ENCODE data around the gene SULT1E1. TPM values are rescaled to one million over a fixed set of nuclear protein-coding genes. Genes with fewer than 3 reads are reported as not detected.

SULT1E1 gene, protein sequence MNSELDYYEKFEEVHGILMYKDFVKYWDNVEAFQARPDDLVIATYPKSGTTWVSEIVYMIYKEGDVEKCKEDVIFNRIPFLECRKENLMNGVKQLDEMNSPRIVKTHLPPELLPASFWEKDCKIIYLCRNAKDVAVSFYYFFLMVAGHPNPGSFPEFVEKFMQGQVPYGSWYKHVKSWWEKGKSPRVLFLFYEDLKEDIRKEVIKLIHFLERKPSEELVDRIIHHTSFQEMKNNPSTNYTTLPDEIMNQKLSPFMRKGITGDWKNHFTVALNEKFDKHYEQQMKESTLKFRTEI
- not detected in 2 replicates for total RNA-seq (2014; rRNA removed; shearing (Covaris generic))

GRCh38 chr4:69860052-69860451 is at the start of gene SULT1E1:
SULT1E1 (minus strand) TSS chr4:69860145; CDS start chr4:69857644, 2,501 bp downstream.
- no peak for DNase-seq (ENCODE audit: low read depth)

- no peak for DNase-seq (ENCODE audit: low read depth)
These were observed 49.2 kb upstream of the SULT1E1 start for GRCh38 chr4:69909195-69909594.

DNA sequence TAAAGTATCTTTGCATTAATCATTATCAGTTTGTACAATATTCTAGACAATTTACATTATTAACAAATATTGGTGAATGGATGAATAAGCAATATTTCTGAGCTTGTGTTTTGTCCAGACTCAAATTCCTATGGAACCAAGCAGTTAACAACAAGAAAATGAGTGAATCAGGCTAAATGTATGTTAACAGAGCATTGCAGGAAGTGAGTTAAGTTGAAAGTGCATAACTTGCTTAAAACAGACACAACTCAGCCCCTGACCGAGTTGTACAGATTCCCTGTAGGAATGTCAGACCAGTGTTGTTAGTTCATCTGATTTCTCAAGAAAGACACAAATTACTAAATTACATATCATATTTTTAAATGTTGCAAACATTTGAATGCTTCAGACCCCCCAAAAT is 47.2 kb upstream of the SULT1E1 start:
- no peak for DNase-seq (ENCODE audit: low read depth)

GRCh38 chr4:69896530-69897116 is 36.7 kb upstream of the SULT1E1 start:
- DNase-seq (ENCODE audit: low read depth), result no peak

DNA sequence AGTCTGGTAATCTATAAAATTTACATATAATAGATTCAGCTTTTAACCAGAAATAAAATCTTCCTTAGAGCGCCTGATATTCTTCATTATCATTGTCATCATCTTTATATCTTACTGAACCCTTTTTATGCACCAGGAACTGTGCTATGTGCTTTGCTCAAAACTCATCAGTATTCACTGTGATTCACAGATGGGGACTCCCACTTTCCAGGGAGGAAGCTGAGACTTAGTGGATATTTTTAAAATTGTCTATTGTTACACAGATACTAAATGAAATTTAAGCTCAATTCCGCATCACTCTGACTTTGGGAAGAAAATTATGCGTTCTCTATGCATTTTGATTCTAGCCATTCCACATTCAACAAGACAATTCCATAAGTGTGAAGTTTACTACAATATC is 34.8 kb upstream of the SULT1E1 start:
- DNase-seq (ENCODE audit: low read depth), result no peak

DNA sequence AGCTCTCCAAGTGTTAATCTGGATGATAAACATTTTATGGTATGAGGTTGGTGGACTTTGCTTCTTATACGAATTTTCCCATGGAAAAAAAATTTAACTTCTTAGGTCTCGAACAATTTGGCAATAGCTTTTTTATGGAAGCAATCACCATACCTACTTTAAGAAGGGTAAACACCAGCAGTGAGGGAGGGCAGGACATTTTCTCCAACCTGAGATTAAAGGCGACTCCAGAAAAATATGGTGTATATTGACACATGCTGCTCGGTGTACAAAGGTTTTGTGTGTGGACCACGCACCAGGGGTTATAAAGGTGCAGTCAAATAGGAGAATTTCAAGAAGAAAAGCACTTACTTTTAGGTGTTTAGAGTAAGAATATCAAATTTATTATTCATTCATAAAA is 34.2 kb upstream of the SULT1E1 start:
- no peak for DNase-seq (ENCODE audit: low read depth)

DNA sequence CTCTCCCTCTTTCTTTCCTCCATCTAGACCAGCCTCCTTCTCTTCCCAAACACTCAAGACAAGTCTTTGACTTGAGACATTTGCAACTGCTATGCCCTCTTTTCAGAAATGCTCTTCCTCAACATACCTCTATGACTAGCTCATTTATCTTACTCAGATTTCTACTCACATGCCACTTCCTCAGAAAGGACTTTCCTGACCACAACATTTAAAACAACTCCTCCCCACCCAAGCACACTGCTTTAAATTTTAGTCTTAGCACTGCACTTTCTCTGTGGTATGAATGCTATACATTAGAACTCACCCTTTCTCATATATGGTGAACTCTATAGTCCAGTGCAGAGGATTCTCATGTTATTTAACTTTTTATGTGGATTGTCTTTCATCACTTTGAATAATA is 28.4 kb upstream of the SULT1E1 start:
- no peak for DNase-seq (ENCODE audit: low read depth)

GRCh38 chr4:69882150-69882549 is 22.2 kb upstream of the SULT1E1 start:
- DNase-seq (ENCODE audit: low read depth), result no peak

GRCh38 chr4:69881173-69881773 is 21.3 kb upstream of the SULT1E1 start:
- DNase-seq (ENCODE audit: low read depth), result peak; percentile 4

DNA sequence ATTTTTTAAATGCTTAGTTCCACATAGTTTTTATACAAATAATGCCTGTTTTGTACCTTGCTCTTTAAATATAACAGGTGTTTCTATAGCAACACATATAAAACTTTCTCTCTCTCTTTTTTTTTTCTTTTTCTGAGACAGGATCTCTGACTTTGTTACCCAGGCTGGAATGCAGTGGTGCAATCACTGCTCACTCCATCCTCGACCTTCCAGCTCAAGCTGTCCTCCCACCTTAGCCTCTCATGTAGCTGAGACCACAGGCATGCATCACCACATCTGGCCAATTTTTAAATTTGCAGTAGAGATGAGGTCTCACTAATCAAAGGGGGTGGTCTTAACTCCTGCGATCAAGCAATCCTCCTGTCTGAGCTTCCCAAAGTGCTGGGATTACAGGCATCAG is 18.3 kb upstream of the SULT1E1 start:
- DNase-seq (ENCODE audit: low read depth), result no peak

- DNase-seq (ENCODE audit: low read depth), result no peak
These were observed 17.5 kb upstream of the SULT1E1 start for GRCh38 chr4:69877453-69877852.

DNA sequence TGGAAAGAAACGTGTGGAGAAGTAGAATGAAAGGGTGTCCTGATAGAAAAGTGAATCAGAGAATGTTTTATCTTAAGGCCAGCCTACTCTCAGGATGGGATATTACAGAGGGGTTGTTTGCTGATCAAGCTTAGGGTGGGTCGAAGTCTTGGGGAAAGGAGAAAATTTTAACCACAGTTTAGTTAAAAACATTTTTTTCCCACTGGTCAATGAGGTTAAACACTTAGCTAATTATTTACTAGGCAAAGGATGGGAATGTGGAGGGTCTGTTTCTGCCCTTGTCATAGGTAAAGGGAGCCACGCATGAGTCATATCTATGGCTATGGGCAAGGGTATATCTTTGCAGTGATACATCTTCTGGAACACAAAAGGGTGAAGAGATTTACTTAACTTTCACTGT is 16.1 kb upstream of the SULT1E1 start:
- no peak for DNase-seq (ENCODE audit: low read depth)

DNA sequence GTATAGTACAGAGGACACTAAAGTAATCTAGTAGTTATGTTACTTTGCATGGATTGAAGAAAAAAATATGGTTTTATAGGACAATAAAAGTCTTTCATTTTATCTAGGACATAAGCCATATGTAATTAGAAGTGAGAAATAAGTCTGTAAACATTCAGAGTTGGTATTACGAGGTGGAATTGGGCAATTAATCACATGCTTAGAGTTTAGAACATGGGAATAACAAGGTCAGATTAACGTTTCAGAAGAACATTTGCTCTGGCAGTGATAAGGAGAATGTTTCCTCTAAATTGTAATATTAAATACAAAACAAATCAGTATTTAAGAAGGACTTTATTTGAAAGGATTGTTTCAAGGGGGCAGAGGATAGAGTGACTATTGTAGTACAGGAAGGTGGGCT is 15.6 kb upstream of the SULT1E1 start:
- no peak for DNase-seq (ENCODE audit: low read depth)

- no peak for DNase-seq (ENCODE audit: low read depth)
These were observed 14.6 kb upstream of the SULT1E1 start for GRCh38 chr4:69874507-69874906.

DNA sequence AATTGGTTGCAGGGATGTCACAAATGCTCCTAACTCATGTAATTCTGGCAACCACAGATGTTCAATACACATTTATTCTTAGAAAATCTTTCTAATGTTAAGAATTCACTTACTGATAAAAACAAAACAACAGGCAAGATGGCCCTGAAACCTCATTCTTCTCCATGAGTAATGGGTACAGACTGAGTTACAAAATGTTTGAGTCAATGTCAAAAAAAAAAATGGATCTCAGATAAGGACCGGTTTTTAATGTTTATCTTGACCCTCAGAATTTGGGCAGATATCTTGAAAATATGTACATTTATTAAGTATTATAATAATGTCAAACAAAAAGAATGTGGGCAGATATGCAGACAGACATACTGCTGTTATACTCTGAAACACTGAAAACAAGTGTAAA is 1.8 kb upstream of the SULT1E1 start:
- DNase-seq (ENCODE audit: low read depth), result no peak

DNA sequence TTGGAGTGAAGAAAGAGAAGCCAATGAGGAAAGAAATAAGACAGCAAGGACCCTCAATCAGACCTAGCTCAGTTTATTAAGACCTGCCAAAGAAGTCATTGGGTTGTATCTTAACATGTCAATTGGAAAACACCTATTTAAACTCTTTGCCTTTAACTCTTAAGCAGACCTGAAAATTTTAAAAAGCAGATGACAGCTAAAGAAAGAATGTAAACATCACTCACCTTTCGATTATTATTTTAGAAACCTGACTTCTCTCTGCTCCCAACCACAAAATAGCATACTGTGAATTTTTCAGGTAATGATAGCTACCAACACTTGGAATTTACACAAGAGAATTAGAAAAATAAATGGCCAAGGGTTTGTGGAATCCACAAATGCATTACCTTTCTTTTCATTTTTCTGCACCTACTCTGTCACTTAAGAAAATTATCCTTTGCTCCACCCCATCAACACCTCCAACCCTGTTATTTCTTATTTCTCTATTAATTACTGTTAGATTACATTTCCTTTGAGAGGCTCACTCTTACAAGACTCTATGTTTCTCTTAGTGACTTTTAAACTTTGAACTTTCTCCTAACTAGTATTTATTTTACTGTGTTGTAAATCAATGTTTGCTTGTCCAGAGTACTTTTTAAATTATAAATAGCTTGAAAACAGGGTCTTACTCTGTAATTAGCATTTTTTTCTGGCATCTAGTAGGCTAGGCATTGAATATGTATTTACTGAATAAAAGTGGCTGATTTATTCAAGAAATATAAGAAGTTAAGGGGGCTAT is 765 bp upstream of the SULT1E1 start:
- no peak for DNase-seq (ENCODE audit: low read depth)

- no peak for DNase-seq (ENCODE audit: low read depth)
These were observed 732 bp downstream of the SULT1E1 start for GRCh38 chr4:69859140-69859685.

DNA sequence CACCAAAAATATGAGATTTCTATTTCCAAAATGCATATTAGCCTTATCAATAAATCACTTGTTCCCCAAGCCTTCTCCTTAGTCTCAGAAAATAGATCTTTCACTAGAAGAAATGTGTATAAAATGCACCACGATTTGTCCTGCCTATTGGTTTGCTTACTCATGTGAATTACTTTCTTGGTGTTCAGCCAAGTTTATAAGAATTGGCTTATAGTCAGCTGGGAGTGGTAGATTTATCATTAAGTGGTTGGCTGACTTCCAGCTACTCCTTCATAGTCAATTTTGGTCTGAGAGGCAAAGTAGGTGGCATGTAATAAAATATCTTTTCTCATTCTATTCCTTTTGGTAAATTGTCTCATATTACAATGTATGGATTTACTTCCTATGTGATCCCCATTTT is 1.3 kb downstream of the SULT1E1 start:
- no peak for DNase-seq (ENCODE audit: low read depth)

- DNase-seq (ENCODE audit: low read depth), result no peak
These were observed 4.1 kb downstream of the SULT1E1 start for GRCh38 chr4:69855822-69856221.

DNA sequence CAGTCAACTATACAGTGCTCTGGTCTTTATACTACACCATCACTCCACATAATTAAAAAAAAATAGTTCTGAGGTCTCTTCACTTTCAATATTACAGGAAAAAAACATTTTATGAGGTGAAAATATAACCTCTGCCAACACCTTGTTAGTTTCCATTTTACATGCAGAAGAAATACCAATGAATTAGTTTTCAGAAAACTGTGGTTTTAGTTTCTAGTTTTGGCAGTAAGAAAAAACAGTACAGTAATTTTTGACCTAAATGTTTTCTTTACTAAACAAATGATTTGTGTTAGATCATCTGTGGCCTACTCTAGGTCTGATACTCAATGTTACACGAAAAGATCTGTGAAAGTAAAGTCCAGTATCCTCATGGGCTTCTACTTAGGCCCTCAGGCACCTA is 10.0 kb downstream of the SULT1E1 start:
- DNase-seq (ENCODE audit: low read depth), result no peak

- no peak for DNase-seq (ENCODE audit: low read depth)
These were observed 10.6 kb downstream of the SULT1E1 start for GRCh38 chr4:69849297-69849696.

DNA sequence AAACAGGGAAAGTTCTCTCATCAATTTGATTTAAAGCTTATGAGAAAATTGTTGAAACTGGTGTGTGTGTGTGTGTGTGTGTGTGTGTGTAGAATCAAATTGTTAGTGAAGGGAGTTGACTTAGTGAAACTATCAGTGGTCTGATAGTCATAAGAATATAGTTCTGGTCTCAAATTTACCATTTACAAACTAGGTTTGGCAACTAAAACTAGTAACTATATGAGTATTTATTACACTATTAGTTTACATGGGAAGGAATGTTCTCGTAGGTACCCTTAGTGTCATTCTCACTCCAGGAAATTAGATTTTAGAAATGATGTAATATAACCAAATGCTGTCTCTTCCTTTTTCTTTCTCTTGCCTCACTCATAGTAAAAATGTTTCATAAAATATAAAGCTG is 11.9 kb downstream of the SULT1E1 start:
- DNase-seq (ENCODE audit: low read depth), result no peak
